WERI-Rb-1 (cell line): ENCODE measurements around the gene TGFB1I1.
A peak's percentile ranks its signal among the peaks of the same experiment; 100 is the strongest.
"Not testable (repeated sequence)": the region's sequence is repeated elsewhere in the genome, so short reads cannot be mapped to it uniquely, and the experiment has no call there.

Experiments
- DNase-seq: peaks from one replicate; pipeline ENCODE4 v3.0.0-alpha.2; 2020
- H3K27ac ChIP-seq: fragments of 250-450 bp; sonication (Bioruptor Pico); 2 replicates; pipeline ENCODE4 v1.5.1; 2020; ENCODE audit warnings: mild to moderate bottlenecking, moderate library complexity
- H3K27me3 ChIP-seq: fragments of 250-450 bp; sonication (Bioruptor Pico); 2 replicates; pipeline ENCODE4 v1.5.1; 2021; ENCODE audit warnings: mild to moderate bottlenecking, low read depth, moderate library complexity; ENCODE audit not compliant: insufficient read depth, severe bottlenecking
- H3K36me3 ChIP-seq: fragments of 250-450 bp; sonication (Bioruptor Pico); 2 replicates; pipeline ENCODE4 v1.5.1; 2020; ENCODE audit warnings: mild to moderate bottlenecking, moderate library complexity
- H3K4me3 ChIP-seq: 2 replicates; pipeline ENCODE4 v1.5.1; 2011; ENCODE audit warnings: low read depth, mild to moderate bottlenecking, control low read depth, low read length
- H3K9me3 ChIP-seq: fragments of 250-450 bp; sonication (Bioruptor Pico); 2 replicates; pipeline ENCODE4 v1.5.1; 2021; ENCODE audit warnings: mild to moderate bottlenecking, moderate library complexity; ENCODE audit not compliant: severe bottlenecking
- TF ChIP-seq, protein P1 (sequence below): IDR thresholded peaks from 2 replicates; pipeline ENCODE4 v1.5.1; 2011; ENCODE audit warnings: low read depth, mild to moderate bottlenecking, control low read depth, inconsistent platforms, low read length

TGFB1I1 gene

DNA sequence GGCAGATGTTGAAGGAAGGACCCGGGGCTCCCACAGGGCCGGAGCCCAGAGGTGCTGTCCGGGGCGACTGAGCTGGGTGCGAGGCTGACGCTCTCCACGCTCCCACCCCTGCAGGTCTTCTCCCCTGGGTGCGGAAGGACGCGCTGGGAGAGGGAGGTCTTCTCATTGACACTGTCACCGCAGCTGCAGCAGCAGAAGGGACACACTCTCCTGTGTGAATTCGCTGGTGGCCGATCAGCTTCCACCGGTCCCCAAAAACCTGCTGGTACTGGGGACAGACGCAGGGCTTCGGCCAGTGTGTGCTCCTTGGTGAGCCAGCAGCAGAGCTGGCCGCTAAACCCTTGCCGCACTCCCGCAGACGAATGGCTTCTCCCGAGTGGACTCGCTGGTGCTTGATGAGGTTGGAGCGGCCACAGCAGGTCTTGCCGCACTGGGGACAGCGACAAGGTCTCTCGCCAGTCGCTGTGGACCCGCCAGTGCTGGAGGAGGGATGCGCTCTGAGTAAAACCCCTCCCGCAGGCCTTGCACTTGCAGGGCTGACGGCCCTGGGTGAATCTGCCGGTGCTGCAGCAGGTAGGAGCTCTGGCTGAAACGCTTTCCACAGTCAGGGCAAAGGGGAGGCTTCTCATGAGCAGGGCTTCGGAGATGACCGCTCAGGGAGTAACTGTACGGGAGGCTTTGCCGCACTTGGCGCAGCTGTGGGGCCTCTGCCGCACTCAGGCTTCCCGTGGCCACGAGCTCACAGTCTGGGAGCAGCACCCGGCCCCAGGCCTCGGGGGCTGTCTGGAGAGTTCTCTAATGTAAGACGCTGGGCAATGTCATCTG lies 35.5 kb upstream of the TGFB1I1 start:
- DNase-seq: no peak
- Histone ChIP-seq H3K27me3 (no peaks in the 10 kb centered on the region), H3K27ac (no peak overlapping the region), H3K36me3 (no peaks in the 10 kb centered on the region), H3K4me3 (no peak overlapping the region), H3K9me3 (no peaks in the 10 kb centered on the region)
- TF ChIP-seq, protein P1, sequence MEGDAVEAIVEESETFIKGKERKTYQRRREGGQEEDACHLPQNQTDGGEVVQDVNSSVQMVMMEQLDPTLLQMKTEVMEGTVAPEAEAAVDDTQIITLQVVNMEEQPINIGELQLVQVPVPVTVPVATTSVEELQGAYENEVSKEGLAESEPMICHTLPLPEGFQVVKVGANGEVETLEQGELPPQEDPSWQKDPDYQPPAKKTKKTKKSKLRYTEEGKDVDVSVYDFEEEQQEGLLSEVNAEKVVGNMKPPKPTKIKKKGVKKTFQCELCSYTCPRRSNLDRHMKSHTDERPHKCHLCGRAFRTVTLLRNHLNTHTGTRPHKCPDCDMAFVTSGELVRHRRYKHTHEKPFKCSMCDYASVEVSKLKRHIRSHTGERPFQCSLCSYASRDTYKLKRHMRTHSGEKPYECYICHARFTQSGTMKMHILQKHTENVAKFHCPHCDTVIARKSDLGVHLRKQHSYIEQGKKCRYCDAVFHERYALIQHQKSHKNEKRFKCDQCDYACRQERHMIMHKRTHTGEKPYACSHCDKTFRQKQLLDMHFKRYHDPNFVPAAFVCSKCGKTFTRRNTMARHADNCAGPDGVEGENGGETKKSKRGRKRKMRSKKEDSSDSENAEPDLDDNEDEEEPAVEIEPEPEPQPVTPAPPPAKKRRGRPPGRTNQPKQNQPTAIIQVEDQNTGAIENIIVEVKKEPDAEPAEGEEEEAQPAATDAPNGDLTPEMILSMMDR: no peak

DNA sequence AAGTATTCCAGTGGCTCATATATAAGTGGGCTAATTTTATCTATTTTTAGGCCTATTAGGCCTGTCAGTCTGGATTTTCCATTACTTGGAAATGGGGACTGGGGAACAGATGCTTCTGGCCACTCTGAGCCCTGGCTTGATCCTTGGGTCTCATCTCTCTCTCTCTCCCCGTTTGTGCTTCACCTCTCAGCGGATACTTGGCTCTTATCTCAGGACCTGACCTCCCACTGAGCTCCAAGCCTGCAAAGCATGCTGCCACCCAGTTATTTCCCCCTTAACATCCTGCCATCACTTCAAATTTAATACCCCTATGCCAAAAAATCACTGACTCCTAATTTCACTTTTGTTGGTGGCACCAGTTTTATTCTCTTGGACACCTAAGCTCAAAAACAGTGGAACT lies 33.5 kb upstream of the TGFB1I1 start:
- H3K27ac ChIP-seq: no peak overlapping the region
- H3K4me3 ChIP-seq: no peak overlapping the region
- no peaks in the 10 kb centered on the region for H3K27me3 ChIP-seq
- H3K36me3 ChIP-seq: no peaks in the 10 kb centered on the region
- peak; percentile 62 for DNase-seq
- no peaks in the 10 kb centered on the region for H3K9me3 ChIP-seq
- TF ChIP-seq, protein P1: no peak

DNA sequence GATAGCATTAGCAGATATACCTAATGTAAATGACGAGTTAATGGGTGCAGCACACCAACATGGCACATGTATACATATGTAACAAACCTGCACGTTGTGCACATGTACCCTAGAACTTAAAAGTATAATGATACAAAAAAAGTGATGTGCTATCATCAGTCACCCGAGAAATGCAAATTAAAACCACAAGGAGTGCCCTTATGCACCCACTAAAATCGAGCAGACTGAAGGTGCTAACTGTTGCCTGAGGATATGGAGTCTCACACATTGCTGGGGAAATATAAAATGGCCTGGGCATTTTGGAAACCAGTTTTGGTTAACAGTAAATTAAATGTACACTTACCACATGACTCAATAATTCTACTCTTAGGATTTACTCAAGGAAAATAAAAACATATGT lies 32.9 kb upstream of the TGFB1I1 start:
- not testable (repeated sequence) for H3K36me3 ChIP-seq, H3K4me3 ChIP-seq, H3K27ac ChIP-seq, DNase-seq, H3K9me3 ChIP-seq, H3K27me3 ChIP-seq

DNA sequence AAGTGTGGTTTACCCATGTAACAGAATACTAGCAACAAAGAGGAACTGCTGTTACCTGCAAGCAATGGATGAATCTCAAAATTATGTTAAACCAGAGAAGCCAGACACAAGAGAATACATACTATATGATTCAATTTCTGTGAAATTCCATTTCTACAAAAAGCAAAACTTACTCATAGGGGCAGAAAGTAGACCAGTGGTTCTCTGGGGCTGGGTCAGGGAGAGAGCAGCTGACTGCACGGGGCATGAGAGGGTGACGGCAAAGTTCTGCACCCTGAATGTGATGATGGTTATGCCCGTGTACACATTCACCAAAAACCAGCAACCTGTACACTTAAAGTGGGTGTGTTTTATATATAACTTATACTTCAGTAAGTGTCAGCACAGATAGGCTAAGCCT lies 32.4 kb upstream of the TGFB1I1 start:
- Histone ChIP-seq H3K27me3 (no peaks in the 10 kb centered on the region), H3K9me3 (no peaks in the 10 kb centered on the region), H3K4me3 (no peak overlapping the region), H3K36me3 (no peaks in the 10 kb centered on the region), H3K27ac (no peak overlapping the region)
- TF ChIP-seq, protein P1: no peak
- no peak for DNase-seq

DNA sequence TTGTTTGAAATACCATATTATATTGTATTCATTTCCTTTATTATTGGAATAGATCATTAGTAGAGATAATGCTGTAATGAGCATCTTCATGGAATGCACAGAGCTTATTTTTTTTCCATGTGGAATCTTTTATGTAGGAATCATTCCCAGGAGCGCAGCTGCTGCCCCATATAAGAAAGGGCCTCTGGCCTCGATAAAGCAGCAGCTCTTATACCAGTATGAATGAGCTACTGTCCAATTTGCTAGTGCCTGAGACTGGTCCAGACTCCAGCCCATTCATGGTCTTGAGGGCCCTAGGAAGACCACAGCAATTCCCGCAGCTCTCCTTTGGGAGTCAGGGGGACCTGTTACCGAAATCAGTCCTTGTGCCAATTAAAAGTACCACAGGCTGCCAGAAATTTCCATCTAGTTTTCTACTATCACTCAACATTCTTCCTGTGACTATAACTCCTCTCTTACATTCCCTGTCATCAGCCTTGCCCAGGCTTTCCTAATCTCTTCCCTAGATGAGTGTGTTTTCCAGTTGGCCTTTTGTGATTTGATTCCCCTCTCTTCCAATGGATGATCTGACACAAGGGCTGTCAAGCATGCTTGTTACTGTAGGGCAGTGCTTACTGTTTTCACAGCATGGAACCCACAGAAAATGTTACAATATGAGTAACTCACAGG lies 31.3 kb upstream of the TGFB1I1 start:
- Histone ChIP-seq H3K9me3 (no peaks in the 10 kb centered on the region), H3K36me3 (no peaks in the 10 kb centered on the region), H3K27me3 (no peaks in the 10 kb centered on the region), H3K4me3 (no peak overlapping the region), H3K27ac (no peak overlapping the region)
- no peak for DNase-seq
- TF ChIP-seq, protein P1: no peak

DNA sequence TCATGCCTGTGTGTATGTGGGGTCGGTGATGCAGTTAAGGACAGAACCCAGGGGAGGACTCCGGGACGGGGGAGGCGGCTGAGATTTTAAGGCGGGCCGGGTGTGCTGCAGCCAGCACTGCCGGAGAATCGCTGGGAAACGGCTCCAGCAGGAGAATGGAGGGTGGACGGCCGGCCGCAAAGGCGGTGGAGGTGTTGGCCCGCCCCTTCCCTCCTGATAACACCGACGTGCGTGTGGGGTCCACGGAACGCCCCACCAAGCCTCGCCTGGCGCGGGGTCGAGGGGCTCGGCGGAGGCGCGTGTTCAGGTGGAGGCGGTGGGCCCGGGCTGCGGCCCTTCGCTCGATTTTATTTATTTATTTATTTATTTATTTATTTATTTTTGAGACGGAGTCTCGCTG lies 30.0 kb upstream of the TGFB1I1 start:
- no peak for DNase-seq
- H3K9me3 ChIP-seq: no peaks in the 10 kb centered on the region
- H3K27me3 ChIP-seq: no peaks in the 10 kb centered on the region
- H3K4me3 ChIP-seq: peak overlapping the region; percentile 52
- H3K27ac ChIP-seq: no peak overlapping the region; the same call in none of the 2 replicates
- no peaks in the 10 kb centered on the region for H3K36me3 ChIP-seq
- TF ChIP-seq, protein P1: no peak

DNA sequence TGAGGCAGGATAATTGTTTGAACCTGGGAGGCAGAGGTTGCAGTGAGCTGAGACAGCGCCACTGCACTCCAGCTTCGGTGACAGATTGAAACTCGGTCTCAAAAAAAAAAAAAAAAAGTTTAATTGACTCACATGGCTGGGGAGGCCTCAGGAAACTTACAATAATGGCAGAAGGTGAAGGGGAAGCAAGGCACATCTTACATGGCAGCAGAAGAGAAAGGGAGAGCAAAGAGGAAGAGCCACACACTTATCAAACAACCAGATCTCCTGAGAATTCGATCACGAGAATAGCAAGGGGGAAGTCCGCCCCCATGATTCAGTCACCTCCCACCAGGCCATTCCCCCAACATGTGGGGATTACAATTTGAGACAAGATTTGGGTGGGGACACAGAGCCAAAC lies 26.0 kb upstream of the TGFB1I1 start:
- not testable (repeated sequence) for H3K36me3 ChIP-seq, H3K4me3 ChIP-seq, H3K27me3 ChIP-seq, H3K27ac ChIP-seq, DNase-seq, H3K9me3 ChIP-seq
